Activated T-cell treated with anti-CD3 and anti-CD28 coated beads, Interleukin-2, amount 50 U/mL, for 72 hours (primary cell): Measurements from ENCODE around the gene MICAL3. TPM values are rescaled to one million over a fixed set of nuclear protein-coding genes. Genes with fewer than 3 reads are reported as not detected.

Experiments
- ATAC-seq, 2 donors: fragments of 150-1000 bp; cut with Tn5 transposase; replicated peaks in 1 of 2; 2 replicates each; pipeline ENCODE4 v1.10.0; 2021; ENCODE audit warnings: moderate library complexity in 2 of 2, mild to moderate bottlenecking in 1 of 2
- DNase-seq, 2 donors: peaks; one replicate each; pipeline ENCODE4 v3.0.0; 2021 to 2022; ENCODE audit warnings: mixed read lengths in 1 of 2
- H3K27ac Mint-ChIP-seq: one replicate; pipeline ENCODE4 v1.8.0; 2022; ENCODE audit warnings: mild to moderate bottlenecking, moderate library complexity, mixed read lengths
- H3K27me3 Mint-ChIP-seq: one replicate; pipeline ENCODE4 v1.8.0; 2022; ENCODE audit warnings: low read depth, mixed read lengths
- H3K36me3 Mint-ChIP-seq, 2 donors: one replicate each; pipeline ENCODE4 v1.8.0; 2022; ENCODE audit warnings: mixed read lengths in 2 of 2, mild to moderate bottlenecking in 1 of 2; ENCODE audit not compliant: insufficient read depth in 2 of 2
- H3K4me1 Mint-ChIP-seq: one replicate; pipeline ENCODE4 v1.8.0; 2022; ENCODE audit warnings: low read depth, mixed read lengths
- H3K4me3 Mint-ChIP-seq, 2 donors: one replicate each; pipeline ENCODE4 v1.8.0; 2022; ENCODE audit warnings: mild to moderate bottlenecking in 2 of 2, mixed read lengths in 2 of 2, moderate library complexity in 2 of 2
- H3K9me3 Mint-ChIP-seq, 2 donors: one replicate each; pipeline ENCODE4 v1.8.0; 2022; ENCODE audit warnings: mixed read lengths in 2 of 2
- total RNA-seq, 2 donors: library from RNA; stranded (reverse); gene quantifications; one replicate each; pipeline ENCODE4 v1.2.3, GENCODE V29; 2022

The MICAL3 gene
- total RNA-seq, 2 donors from 2014 or later = 17.9 to 26.0 TPM

DNA sequence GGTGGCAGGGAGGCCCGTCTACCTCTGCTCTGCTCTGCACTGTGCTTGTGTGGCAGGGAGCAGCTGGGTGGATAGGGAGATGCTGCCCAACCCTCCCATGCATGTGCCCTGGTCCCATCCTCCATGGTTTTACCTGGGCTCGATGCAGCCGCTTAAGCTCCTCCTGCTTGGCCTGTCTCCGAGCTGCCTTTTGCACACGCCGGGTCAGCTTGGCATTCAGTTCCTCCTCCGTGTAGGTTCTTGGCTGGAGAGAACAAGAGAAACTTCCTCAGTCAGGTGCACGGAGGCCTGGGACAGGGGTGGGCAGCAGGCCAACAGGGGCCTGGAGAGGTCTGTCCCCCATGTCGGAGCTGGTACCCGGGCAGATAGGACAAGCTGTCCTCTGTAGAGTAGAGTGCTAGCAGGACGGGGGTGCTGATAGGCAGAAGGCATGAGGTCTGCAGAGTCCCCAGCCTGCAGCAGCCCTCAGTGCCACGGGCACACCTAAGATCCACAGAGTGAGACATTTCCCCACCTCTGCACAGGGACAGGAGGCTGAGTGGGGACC lies 213.7 kb downstream of the MICAL3 start:
- Mint-ChIP-seq H3K27me3 (no peaks in the 10 kb centered on the region), H3K4me3 (no peak overlapping the region), H3K4me1 (no peaks in the 10 kb centered on the region), H3K36me3 (peaks cover 0 to 3% of the 10 kb centered on the region in 2 donors), H3K9me3 (no peaks in the 10 kb centered on the region), H3K27ac (no peak overlapping the region)
- no peak for DNase-seq
- ATAC-seq = no peak

DNA sequence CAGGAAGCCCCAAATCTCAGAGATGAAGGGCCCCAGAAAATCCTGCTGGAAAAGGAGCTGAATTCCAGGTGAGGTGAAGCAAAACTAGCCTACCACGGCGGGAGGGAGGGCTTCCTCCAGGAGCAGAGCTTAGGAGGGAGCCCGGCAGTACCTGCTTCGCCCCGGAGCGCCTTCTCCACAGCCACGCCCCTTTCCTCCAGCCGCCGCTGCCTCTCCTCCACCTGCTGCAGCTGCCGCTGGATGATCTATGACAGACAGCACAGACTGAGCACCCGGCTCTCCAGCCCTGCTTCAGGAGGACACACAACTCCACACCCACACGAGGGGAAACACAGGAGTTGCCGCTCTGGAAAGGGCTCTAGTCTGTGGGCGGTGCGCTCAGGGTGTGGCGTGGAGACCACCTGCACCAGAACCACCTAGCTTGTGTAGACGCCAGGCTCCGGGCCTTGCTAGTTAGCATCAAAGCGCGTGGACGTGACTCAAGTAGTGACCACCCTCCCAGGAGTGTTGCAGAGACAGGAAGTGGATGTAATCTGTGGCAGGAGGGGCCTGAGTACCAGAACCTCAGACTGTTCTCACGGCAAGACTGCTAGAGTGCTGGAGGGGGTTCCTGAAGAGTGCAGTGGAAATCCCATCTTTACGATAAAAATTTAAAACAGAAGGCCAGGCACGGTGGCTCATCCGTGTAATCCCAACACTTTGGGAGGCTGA lies 215.5 kb downstream of the MICAL3 start:
- ATAC-seq (no peak), DNase-seq (no peak)
- peaks cover 0 to 2% of the 10 kb centered on the region in 2 donors for H3K36me3 Mint-ChIP-seq
- no peak overlapping the region for H3K4me3 Mint-ChIP-seq
- H3K27ac Mint-ChIP-seq = no peak overlapping the region
- H3K4me1 Mint-ChIP-seq = no peaks in the 10 kb centered on the region
- H3K9me3 Mint-ChIP-seq = no peaks in the 10 kb centered on the region
- H3K27me3 Mint-ChIP-seq = no peaks in the 10 kb centered on the region

GRCh38 chr22:17807578-17808410 lies 216.6 kb downstream of the MICAL3 start:
- Mint-ChIP-seq H3K4me1 (no peaks in the 10 kb centered on the region), H3K4me3 (no peak overlapping the region), H3K27me3 (no peaks in the 10 kb centered on the region), H3K27ac (no peak overlapping the region), H3K36me3 (peaks cover 0 to 2% of the 10 kb centered on the region in 2 donors), H3K9me3 (no peaks in the 10 kb centered on the region)
- ATAC-seq = no peak
- no peak for DNase-seq

- Mint-ChIP-seq H3K27me3 (no peaks in the 10 kb centered on the region), H3K4me3 (no peak overlapping the region), H3K36me3 (peaks cover 0 to 2% of the 10 kb centered on the region in 2 donors), H3K4me1 (no peaks in the 10 kb centered on the region), H3K27ac (no peak overlapping the region), H3K9me3 (no peaks in the 10 kb centered on the region)
- no peak for DNase-seq
- ATAC-seq = no peak
These were observed 217.3 kb downstream of the MICAL3 start for GRCh38 chr22:17807086-17807485.

GRCh38 chr22:17806437-17806836 lies 217.9 kb downstream of the MICAL3 start:
- DNase-seq = no peak
- H3K4me3 Mint-ChIP-seq = no peak overlapping the region
- H3K27ac Mint-ChIP-seq = no peak overlapping the region
- peaks cover 0 to 2% of the 10 kb centered on the region in 2 donors for H3K36me3 Mint-ChIP-seq
- no peaks in the 10 kb centered on the region for H3K9me3 Mint-ChIP-seq
- H3K27me3 Mint-ChIP-seq = no peaks in the 10 kb centered on the region
- no peaks in the 10 kb centered on the region for H3K4me1 Mint-ChIP-seq
- ATAC-seq = no peak

GRCh38 chr22:17804331-17805080 lies 219.9 kb downstream of the MICAL3 start:
- ATAC-seq = no peak
- Mint-ChIP-seq H3K4me1 (peaks cover 5% of the 10 kb centered on the region), H3K27me3 (no peaks in the 10 kb centered on the region), H3K9me3 (no peaks in the 10 kb centered on the region), H3K27ac (no peak overlapping the region), H3K36me3 (peaks cover 0 to 2% of the 10 kb centered on the region in 2 donors), H3K4me3 (no peak overlapping the region)
- DNase-seq = no peak

- ATAC-seq (no peak), DNase-seq (no peak)
- Mint-ChIP-seq H3K4me3 (no peak overlapping the region), H3K27me3 (no peaks in the 10 kb centered on the region), H3K9me3 (no peaks in the 10 kb centered on the region), H3K27ac (no peak overlapping the region), H3K36me3 (no peaks in the 10 kb centered on the region), H3K4me1 (peaks cover 5% of the 10 kb centered on the region)
These were observed 220.6 kb downstream of the MICAL3 start for GRCh38 chr22:17803609-17804270.

GRCh38 chr22:17802822-17803221 lies 221.5 kb downstream of the MICAL3 start:
- Mint-ChIP-seq H3K4me3 (no peak overlapping the region), H3K27ac (no peak overlapping the region), H3K9me3 (no peaks in the 10 kb centered on the region), H3K36me3 (no peaks in the 10 kb centered on the region), H3K4me1 (peaks cover 9% of the 10 kb centered on the region), H3K27me3 (no peaks in the 10 kb centered on the region)
- DNase-seq (no peak), ATAC-seq (no peak)

DNA sequence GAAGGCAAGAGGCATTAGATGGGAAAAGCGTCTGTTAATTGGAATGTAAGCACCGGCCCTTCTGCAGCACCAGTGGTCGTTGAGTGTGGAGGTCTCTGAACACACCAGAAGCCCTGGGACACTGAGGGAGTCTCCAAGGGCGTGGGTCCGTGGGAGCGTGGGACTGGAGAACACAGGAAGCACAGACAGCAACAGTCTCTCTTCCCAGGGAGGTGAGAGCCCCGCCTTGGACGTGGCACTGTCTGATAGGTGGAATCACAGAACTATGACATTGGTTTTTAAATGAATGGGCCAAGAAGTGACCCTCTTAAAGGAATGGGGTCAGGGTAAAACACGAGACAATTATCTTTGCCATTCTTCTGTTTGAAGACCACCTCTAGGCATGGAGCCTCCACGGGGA lies 221.9 kb downstream of the MICAL3 start:
- H3K27me3 Mint-ChIP-seq = no peaks in the 10 kb centered on the region
- no peak overlapping the region for H3K27ac Mint-ChIP-seq
- no peak overlapping the region for H3K4me3 Mint-ChIP-seq
- DNase-seq (no peak), ATAC-seq (no peak)
- H3K4me1 Mint-ChIP-seq = peaks cover 9% of the 10 kb centered on the region
- H3K9me3 Mint-ChIP-seq = no peaks in the 10 kb centered on the region
- H3K36me3 Mint-ChIP-seq = no peaks in the 10 kb centered on the region

DNA sequence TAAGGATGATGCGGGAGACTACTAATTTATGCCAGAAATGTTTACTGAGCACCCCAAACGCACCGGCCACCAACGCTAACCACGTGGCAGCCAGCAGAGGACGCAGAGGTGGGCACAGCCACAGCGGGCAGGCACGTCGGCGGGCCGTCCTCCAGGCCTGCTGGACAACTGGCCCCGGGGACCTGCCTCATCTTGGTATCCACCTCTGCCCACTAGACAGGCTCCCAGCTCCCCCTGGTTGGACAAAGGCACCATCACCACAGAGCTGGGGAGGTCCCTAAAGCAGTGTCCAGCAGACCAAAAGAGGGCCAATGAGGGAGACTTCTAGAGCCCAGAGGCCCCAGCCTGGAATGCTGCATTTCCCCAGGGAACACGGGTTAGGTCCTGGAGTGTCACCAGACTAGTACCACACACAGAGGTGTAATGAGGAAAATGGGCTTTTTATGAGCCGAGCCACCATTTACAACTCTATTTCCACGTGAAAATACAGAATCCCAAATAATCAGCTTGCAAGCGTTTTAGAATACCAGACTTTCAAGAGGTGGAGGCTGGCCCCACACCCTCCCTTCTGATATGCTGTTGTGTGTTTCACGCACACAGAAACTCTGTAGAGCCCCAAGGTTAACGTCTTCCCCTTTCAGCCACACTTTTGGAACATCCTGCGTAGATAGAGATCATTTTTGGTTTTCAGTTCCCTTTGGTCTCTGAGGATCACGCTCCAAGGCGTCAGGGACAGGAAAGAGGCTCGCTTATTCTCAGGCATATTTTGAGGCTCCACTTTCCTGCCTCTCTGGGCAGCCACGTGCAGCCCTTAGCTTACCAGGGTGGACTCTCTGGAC lies 226.4 kb downstream of the MICAL3 start:
- Mint-ChIP-seq H3K36me3 (no peaks in the 10 kb centered on the region), H3K27ac (no peak overlapping the region), H3K27me3 (no peaks in the 10 kb centered on the region), H3K9me3 (no peaks in the 10 kb centered on the region), H3K4me1 (peaks cover 9% of the 10 kb centered on the region), H3K4me3 (no peak overlapping the region)
- DNase-seq = no peak
- ATAC-seq = no peak

DNA sequence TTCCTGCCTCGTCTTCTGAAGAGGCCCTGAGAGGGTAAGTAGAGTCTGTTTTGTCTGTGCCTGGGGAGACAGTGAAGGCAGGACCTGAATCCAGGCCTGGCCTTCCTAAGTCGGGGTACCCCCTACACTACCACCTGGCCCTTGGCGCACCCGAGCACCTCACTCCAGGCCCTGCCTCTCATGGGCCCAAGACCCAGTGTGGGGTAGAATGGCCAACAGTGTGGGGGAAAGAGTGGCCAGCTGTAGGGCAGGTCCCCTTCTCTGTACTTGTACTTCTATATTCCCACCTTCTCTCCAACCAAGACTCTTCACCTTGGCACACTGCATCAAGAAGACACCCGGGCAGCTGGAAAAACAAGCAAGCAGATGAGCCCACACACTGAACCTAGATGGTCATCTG lies 227.7 kb downstream of the MICAL3 start:
- no peak overlapping the region for H3K27ac Mint-ChIP-seq
- ATAC-seq (no peak), DNase-seq (no peak)
- no peaks in the 10 kb centered on the region for H3K36me3 Mint-ChIP-seq
- no peaks in the 10 kb centered on the region for H3K27me3 Mint-ChIP-seq
- H3K4me1 Mint-ChIP-seq = peaks cover 9% of the 10 kb centered on the region
- no peak overlapping the region for H3K4me3 Mint-ChIP-seq
- no peaks in the 10 kb centered on the region for H3K9me3 Mint-ChIP-seq
